Neural progenitor cell (in vitro differentiated cells): ENCODE data around the gene SNX8.

Experiments
- CTCF ChIP-seq: fragments of 200-600 bp; sonication (generic); IDR thresholded peaks from 2 replicates; pipeline ENCODE4 v1.5.1; 2017; ENCODE audit warnings: antibody characterized with exemption, mild to moderate bottlenecking
- EZH2phosphoT487 ChIP-seq: fragments of 200-600 bp; sonication (generic); IDR thresholded peaks from 2 replicates; pipeline ENCODE4 v1.6.1; 2017; ENCODE audit warnings: antibody characterized with exemption

GRCh38 chr7:2307690-2308107 lies 6.5 kb downstream of the SNX8 start:
- no peak for TF ChIP-seq CTCF
- no peak for TF ChIP-seq EZH2phosphoT487
